ENCODE measurements around the gene KIF19.

DNA sequence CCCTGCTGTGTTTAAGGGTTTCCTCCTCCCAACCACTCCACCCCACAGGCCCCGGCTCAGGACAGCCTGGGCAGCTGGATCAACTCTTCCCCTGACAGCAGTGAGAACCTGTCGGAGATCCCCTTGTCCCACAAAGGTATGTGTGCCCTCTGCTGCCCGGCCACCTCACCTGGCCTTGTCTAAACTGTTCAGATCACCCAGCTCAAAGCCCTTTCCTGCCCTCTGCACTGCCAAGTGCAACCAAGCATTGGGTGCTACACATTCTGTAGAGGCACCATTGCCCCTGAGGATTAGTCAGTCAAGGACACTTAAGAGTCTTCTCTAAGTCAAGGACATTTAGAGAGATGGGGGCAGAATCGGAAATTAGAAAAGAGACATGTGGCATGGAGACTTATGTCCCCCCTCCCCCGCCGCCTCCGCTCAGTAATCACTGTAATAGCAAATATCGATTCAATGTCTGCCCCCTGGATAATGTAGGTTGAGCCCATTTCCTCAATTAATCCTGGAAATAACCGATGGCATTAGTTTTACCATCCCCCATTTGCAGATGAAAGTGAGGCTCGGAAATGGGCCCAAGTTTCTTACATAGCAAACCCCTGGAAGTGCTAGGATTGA lies 27.5 kb downstream of the KIF19 start:
- TF ChIP-seq, protein P1, sequence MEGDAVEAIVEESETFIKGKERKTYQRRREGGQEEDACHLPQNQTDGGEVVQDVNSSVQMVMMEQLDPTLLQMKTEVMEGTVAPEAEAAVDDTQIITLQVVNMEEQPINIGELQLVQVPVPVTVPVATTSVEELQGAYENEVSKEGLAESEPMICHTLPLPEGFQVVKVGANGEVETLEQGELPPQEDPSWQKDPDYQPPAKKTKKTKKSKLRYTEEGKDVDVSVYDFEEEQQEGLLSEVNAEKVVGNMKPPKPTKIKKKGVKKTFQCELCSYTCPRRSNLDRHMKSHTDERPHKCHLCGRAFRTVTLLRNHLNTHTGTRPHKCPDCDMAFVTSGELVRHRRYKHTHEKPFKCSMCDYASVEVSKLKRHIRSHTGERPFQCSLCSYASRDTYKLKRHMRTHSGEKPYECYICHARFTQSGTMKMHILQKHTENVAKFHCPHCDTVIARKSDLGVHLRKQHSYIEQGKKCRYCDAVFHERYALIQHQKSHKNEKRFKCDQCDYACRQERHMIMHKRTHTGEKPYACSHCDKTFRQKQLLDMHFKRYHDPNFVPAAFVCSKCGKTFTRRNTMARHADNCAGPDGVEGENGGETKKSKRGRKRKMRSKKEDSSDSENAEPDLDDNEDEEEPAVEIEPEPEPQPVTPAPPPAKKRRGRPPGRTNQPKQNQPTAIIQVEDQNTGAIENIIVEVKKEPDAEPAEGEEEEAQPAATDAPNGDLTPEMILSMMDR (conservative IDR thresholded peaks at IDR 0.05; ENCODE audit: low read length): no peak
- TF ChIP-seq EZH2phosphoT487 (IDR thresholded peaks at IDR 0.05; ENCODE audit: borderline replicate concordance): no peak
